ENCODE data around the gene GABPA.

GRCh38 chr21:25708467-25709065 lies 26.2 kb upstream of the GABPA start:
- TF ChIP-seq USF1 (CRISPR knock-in tag; IDR thresholded peaks at IDR 0.05) (no peak), MAX (CRISPR knock-in tag; IDR thresholded peaks at IDR 0.05) (no peak), CTCF (IDR thresholded peaks at IDR 0.05) (peak; percentile 73), ZSCAN18 (CRISPR knock-in tag; IDR thresholded peaks at IDR 0.05) (no peak), SP1 (CRISPR knock-in tag; conservative IDR thresholded peaks at IDR 0.05) (no peak), STAT6 (CRISPR knock-in tag; conservative IDR thresholded peaks at IDR 0.05; ENCODE audit: low read depth) (no peak), HMGXB4 (CRISPR knock-in tag; IDR thresholded peaks at IDR 0.05) (no peak), ATF3 (CRISPR knock-in tag; conservative IDR thresholded peaks at IDR 0.05) (no peak), NFATC4 (CRISPR knock-in tag; IDR thresholded peaks at IDR 0.05) (no peak), ZNF263 (CRISPR knock-in tag; IDR thresholded peaks at IDR 0.05; ENCODE audit: low read depth) (no peak), ZNF281 (CRISPR knock-in tag; IDR thresholded peaks at IDR 0.05) (no peak)
